Ecto neural progenitor cell (in vitro differentiated cells): ENCODE measurements around the gene APLP1.
"Not testable (repeated sequence)": the region's sequence is repeated elsewhere in the genome, so short reads cannot be mapped to it uniquely, and the experiment has no call there.

Experiments
- DNase-seq: peaks from one replicate; pipeline ENCODE4 v3.0.0-alpha.2; 2018; ENCODE audit warnings: low spot score

APLP1 gene

DNA sequence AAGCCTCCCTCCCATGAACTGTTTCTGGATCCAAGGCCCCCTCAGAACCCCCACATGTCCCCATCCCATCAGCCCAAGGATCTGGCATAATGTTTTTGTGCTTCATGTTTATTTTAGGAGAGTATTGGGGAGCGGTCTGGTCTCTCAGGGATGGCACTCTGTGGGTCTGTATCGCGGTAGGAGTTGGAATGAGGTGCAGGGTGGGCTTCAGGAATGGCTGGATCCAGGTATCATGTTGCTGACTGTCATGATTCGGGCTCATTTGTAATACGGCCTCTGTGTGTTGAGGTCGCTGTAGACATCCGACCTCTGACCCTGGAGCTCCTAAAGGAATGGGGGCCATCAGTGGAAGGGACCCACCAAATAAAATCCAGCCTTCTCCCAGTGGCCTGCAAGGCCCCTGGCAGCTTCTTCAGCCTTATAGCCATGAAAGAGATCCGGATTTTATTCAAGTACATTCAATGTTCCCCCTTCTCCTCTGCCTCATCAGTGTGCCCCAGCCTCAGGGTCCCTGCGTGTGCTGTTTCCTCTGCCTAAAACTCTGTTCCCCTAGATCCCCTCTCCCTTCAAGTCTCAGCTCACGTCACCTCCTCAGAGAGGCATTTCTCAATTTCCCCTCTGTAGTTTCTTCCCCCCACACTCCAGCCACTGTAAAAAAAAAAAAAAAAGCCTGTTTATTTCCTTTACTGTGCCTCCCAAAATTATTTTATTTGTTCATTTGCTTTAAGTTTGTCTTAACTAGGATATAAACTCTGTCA, 36.1 kb downstream of the APLP1 start:
- DNase-seq: no peak

DNA sequence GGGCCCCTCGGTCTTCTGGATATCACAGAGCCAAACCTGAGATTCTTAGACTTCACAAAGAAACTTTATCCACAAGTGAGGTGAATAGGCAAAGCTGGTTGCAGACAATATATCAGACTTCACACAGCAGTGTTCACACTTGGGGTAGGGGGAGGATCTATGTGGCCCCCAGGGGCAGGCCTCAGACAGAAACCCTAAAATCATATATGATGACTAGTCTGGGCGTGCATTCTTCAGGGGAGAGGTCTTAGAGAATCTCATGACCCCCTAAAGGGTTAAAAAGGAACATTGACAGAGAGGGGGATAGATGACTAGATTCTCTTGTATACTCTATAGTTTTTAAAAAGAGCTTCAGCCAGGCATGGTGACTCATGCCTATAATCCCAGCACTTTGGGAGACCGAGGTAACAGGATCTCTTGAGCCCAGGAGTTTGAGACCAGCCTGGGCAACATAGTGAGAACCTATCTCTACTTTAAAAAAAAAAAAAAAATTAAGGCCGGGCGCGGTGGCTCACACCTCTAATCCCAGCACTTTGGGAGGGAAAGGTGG, 36.9 kb downstream of the APLP1 start:
- DNase-seq: no peak

DNA sequence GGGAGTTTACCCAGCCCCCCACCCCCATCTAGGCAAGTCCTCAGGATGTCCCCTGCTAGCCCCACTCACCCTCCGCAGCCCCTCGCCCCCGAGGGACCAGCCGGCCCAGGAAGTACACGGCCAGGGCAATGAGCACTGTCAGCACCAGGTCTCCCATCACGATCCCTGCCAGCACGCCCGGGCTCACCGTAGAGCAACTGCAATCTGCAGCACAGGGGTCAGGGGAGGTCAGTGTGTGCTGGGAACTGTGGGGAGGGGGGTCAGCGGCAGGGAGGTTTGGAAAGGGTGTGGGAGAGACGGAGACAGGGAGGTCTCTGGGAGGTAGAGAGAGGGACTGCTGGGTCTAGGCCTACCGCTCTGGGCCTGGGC, 39.0 kb downstream of the APLP1 start:
- DNase-seq: no peak

DNA sequence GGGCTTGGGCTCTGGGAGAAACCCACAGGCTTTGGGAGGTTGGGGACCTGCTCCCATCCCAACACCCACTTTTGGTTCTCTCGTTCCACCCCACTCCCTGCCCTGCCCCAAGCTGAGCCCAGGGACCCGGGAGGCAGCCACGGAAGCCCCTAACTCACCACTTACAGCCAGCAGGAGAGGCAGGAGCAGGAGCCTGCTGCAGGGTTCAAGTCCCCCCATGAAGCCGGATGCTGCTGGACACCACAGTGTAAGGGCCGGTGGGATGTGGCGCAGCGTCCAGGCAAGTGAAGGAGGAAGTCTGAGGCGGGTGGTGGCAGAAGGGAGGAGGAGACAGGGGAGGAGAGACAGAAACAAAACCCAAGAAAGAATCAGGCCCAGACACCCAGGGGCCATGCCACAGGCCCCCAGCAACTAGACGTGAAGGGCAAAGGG, 39.7 kb downstream of the APLP1 start, which contains the start of gene TYROBP:
Gene TYROBP (minus strand): TSS at position 286 of the 432 bp plus-strand sequence. CDS start 67 bp downstream, at position 219.
- no peak for DNase-seq

DNA sequence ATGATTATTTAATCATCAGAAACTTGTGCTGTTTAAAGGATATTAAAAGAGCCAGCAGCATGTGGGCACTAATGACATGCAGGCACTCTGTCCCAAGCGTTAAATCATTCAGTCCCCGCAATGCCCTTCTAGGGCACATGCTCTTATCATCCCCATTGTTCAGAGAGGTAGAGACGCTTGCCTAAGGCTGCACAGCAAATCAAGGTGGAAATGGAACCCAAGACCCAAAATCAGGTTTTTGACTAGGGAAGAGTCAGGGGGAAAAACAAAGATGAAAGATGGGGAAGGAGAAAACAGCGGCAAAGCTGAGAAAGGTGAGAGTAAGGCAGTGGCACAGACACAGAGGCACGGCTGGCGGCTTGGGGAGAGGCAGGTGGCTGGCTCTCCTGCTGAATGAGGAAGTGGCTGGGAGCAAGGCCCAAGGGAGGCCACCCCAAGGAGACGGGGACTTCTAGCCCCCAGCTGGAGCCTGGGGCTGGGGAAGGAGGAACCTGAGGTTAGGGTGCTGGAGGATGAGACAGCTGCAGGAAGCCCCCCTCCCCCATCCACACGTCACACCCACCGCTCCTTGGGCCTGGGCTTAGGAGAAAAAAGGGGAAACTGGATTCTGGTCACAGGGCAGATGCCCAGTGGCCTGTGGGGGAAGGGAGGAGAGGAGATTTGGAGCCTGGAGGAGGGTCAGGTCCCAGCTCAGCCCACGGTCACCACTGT, 40.8 kb downstream of the APLP1 start:
- no peak for DNase-seq

DNA sequence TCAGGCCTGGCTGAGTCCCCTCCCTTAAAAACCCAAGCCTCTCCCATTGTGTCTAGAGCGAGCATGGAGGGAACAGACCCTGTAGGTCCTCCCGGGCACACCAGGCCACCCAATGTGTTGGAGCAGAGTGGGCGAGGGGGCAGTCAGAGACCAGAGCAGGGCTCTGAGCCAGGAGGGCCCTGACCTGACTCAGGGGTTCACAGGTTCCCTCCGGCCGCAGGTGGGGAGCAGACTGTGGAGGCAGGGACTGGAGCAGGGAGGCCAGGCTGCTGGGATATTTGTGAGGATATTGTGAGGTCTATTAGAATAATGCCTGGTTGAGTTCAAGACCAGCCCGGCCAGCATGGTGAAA, 41.3 kb downstream of the APLP1 start:
- no peak for DNase-seq

DNA sequence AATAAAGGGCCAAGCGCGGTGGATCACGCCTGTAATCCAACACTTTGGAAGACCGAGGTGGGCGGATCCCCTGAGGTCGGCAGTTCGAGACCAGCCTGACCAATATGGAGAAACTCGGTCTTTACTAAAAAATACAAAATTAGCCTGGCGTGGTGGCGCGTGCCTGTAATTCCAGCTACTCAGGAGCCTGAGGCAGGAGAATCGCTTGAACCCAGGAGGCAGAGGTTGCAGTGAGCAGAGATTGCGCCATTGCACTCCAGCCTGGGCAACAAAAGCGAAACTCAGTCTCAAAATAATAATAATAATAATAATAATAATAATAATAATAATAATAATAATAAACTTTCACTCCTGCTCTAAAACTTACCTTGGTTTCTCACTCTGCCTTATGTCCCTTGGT, 42.0 kb downstream of the APLP1 start:
- DNase-seq: not testable (repeated sequence)

DNA sequence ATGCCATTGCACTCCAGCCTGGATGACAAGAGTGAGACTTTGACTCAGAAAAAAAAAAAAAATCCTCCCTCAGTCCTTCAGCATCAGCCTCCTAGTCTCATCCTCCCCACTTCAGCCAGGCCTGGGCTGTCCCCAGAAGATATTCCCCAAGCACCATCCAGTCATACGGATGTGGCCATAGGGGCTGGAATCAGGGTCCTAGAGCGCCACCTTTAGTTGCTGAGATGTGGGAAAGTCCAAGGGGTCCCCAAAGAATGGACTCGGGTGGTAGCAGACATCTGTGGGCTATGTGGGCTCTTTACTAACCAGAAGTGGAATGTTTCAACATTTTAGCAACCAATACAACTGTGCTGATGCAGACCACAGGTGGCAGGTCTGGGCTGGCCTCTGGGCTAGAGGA, 42.8 kb downstream of the APLP1 start:
- no peak for DNase-seq

DNA sequence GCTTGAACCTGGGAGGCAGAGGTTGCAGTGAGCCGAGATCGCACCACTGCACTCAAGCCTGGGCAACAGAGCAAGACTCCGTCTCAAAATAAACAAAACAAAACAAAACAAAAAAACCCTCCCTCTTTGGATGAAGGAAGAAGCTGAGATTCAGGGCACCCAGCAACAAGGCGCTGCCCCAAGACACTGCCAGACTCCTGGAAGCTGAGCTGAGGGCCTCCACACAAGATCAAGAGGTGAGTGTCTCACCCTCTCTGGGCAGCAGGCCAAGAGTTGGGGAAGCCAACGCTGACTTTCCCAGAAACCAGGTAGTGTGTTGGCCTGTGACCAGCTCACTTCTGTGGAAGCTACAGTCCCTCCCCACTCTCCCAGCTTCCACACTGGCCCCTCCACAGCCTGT, 43.4 kb downstream of the APLP1 start:
- no peak for DNase-seq

DNA sequence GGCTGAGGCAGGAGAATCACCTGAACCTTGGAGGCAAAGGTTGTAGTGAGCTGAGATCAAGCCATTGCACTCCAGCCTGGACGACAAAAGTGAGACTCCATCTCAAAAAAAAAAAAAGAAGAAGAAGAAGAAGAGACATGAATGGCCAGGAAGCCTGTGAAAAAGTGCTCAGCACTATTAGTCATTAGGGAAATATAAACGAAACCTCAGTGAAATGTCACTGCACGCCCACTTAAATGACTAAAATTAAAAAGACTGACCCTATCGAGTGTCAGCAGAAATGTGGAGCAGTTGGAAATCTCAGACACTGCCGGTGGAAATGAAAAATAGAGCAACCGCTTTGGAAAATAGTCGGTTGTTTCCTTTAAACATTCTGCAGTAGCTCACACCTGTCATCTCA, 45.2 kb downstream of the APLP1 start:
- DNase-seq: no peak

DNA sequence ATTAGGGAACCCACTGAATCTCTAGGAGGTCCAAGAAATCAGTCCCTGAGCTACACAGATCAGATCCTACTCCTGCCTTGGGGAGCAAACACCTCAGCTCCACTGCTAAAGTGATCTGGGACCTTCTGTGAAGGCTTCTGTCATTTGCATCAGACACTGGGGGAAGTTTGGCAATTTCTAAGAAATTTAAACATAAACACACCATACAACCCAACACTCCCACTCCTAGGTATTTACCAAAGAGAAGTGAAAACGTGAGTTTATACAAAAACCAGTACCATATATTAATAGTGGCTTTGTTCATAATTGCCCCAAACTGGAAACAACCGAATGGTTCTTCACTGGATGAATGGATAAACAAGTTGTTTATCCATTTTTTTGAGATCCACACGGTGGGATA, 47.1 kb downstream of the APLP1 start:
- no peak for DNase-seq

DNA sequence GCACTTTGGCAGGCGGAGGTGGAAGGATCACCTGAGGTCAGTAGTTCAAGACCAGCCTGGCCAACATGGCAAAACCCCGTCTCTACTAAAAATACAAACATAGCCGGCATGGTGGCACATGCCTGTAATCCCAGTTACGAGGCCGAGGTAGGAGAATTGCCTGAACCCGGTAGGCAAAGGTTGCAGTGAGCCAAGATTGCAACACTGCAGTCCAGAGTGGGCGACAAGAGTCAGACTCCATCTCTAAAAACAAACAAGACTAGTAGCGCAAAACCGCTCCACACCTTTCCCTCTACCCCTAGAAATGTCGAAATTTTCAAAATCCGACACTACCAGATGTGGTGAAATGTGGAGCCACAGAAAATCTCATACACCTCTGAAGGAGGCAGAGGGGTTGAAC, 50.9 kb downstream of the APLP1 start:
- no peak for DNase-seq

DNA sequence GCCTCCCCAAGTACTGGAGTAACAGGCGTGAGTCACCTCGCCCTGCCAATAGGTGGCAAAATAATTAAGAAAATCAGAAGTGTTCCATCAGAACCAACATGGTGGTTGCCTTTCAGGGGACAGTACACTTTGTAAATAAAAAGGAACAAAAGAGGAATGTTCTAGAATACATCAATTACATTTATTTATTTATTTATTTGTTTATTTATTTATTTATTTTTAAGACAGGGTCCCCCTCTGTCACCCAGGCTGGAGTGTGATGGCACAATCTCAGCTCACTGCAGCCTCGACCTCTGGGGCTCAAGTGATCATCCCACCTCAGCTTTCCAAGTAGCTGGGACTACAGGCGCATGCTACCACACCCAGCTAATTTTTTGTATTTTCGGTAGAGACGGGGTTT, 52.6 kb downstream of the APLP1 start:
- DNase-seq: no peak

DNA sequence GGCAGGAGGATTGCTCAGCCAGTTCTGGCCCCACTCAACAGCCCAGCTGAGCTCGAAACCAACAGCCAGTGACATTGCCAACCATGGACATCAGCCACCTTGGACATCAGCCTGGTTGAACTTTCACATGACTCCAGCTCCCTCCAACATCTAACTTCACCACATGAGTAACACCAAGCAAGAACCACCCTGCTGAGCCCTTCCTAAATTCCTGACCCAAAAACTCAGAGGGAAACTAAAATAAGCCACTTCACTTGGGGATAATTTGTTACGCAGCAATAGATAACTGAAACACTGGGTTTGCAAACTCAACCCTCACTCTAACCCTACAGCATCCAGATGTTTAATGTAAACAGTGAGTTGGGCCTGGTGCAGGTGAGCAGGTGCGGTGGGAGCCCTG, 57.1 kb downstream of the APLP1 start:
- DNase-seq: no peak

DNA sequence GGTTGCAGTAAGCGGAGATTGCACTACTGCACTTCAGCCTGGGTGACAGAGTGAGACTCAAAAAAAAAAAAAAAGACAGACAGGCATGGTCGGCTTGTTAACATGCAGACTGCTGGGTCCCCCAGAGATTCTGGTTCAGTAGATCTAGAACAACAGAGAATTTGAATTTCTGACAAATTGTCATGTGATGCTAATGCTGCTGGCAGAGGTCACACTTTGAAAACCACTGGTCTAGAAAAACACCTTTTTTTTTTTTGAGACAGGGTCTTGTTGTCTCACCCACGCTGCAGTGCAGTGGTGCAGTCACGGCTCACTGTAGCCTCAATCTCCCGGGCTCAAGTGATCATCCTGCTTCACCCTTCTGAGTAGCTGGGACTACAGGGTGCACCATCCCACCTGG, 60.1 kb downstream of the APLP1 start:
- DNase-seq: no peak
